Activated naive CD8-positive, alpha-beta T cell treated with anti-CD3 and anti-CD28 coated beads, Interleukin-2, amount 50 U/mL, for 16 hours (primary cell): ENCODE data around the gene C4orf46.

ENCODE experiments used
- DNase-seq: peaks from one replicate; pipeline ENCODE4 v3.0.0-alpha.2; 2020; ENCODE audit warnings: low read depth, low spot score

The C4orf46 gene

DNA sequence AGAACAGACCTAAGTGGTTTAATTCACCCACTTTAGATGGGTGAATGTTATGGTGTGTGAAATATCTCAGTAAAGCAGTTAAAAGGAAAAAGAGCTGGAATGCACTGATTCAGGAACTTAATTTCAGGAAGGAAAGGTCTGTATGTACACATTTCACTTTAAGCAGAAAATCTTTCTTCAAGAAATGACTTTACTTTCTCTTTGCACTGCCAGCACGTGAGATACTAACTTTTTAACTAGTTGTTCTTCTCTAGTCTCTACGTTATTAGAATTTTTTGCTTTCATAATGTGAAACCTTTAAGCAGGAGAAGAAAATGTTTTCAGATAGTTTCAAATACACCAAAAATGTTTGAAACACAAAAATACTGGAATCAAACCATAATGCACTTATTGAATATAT, 18.8 kb downstream of the C4orf46 start:
- DNase-seq, result no peak

DNA sequence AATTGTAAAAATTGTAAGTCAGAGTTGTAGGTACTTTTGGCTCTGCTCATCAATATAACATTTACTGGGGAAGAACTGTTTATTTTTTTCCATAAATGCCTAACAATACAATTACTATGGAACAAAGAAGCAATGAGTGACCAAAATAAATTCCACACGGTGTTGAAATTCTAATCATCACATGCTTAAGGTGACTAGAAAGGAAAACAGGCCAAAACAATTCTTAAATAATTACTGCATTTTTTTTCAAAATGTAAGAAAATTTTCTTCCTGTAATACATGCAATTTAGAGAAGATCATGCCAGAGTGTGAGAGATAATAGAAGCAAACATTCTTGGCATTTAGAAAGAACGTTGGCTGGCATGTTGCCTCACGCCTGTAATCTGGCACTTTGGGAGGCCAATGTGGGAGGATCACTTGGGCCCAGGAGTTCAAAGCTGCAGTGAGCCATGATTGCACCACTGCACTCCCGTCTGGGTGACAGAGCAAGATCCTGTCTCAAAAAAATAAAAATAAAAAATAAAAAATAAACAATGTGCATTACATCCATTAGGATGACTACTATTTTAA, 22.5 kb downstream of the C4orf46 start:
- DNase-seq, result no peak

DNA sequence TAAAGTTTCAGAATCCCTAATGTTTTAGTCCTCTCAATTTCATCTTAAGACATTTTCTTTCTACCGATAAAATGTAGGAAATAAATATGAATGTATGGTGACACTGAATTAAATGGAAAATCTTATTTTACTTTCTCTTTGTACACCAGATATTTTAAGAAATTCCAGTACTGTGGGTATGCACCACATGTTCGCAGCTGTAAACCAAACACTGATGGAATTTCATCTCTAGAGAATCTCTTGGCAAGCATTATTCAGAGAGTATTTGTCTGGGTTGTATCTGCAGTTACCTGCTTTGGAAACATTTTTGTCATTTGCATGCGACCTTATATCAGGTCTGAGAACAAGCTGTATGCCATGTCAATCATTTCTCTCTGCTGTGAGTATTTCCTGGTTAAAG, 26.9 kb downstream of the C4orf46 start:
- no peak for DNase-seq

DNA sequence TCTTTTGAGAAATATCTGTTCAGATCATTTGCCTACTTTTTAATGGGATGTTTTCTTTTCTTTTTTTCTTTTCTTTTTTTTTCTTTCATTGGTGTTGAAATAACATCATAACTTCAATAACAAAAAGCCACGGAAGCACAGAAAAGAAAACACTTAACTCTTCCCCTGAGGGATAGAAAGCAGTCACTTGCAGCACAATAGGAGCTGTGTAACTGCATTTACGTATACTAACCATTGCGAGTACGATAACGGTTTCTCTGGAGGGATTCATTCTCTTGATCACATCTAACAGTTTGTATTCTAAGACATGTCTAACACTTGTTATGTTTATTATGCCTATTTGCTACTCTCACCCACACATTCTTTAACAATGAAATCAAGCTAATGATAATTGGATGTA, 27.3 kb downstream of the C4orf46 start:
- DNase-seq, result no peak

DNA sequence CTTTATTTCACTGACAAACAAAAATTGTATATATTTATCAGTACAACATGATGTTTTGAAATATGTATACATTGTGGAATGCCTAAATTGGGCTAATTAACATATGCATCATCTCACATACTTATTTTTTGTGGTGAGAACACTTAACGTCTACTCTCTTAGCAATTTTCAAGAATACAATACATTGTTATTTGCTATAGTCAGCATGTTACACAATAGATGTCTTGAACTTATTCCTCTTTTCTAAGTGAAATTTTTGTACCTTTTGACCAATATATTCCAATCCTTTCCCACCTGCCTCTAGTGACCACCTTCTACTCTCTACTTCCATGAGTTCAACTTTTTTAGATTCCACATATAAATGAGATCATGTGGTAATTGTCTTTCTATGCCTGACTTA, 35.1 kb downstream of the C4orf46 start:
- no peak for DNase-seq

DNA sequence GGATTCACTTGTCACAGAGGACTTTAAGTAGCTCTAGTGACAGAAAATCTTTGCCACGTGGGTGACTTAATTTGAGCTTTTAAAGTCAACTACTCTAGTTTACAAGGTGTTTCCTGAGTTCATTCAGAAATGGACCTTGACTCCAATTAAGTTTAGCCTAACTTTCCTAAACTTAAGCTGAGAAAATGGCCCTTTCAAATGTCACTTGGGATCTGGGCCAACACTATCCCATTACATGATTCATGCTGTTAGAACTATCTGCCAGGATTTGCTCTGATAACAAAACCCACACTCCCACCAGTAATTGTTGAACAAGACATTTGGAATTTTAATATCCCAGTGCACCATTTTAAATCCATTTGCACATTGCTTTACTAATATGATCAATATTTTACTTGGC, 40.8 kb downstream of the C4orf46 start:
- DNase-seq, result no peak

DNA sequence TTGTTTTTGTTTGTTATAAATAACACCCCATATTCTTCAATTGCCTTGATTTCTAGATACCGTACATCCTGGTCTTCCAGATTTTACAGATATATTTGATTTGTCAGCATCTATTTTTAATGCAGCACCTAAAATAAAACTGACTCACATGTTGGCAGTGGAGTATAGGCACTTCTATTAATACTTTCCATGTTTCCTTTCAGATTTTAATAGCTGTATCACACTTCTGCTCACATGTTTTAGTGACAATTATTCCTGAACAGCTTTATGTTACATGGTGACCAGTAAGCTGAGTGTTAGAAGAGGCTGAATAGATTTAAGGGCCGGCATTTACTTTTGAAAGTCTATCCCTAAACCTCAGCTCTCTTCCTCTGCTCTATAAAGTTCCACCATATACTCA, 46.1 kb downstream of the C4orf46 start:
- DNase-seq, result no peak

DNA sequence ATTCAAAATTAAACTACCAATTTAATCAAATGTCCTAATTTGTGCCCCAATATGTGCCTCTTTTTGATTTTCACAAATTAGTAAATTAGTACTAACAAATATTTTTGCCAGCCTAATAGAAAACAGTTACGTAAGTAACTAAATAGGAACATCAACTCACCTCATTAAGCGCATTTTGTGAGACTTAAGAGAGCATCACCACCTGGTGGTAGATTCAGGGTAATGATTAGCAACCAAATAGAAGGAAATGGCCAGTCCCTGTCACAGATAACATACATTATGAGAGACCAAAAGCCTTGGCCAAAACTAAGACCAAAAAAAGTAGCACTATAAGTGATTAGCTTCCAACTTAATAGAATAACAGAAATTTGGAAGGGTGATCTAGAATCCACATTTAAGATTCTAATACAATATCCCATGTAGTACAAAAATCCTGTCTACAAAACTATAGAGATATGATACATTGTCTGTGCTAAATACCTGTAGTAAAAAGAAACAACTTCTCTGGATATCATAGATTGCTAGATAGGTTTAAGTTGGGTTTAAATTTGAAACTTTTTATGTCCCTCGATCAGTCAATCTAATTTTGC, 46.7 kb downstream of the C4orf46 start:
- DNase-seq, result no peak

DNA sequence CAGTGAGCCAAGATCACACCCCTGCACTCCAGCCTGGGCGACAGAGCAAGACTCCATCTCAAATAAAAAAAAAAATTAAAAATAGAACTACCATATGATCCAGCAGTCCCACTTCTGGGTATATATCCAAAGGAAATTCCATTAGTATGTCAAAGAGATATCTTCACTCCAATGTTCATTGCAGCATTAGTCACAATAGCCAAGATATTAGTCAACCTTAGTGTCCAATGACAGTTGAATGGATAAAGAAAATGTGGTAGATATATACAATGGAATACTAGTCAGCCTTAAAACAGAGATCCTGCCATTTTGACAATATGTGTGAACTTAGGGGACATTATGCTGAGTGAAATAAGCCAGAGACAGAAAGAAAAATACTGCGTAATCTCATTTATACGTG, 49.4 kb downstream of the C4orf46 start:
- DNase-seq, result no peak

DNA sequence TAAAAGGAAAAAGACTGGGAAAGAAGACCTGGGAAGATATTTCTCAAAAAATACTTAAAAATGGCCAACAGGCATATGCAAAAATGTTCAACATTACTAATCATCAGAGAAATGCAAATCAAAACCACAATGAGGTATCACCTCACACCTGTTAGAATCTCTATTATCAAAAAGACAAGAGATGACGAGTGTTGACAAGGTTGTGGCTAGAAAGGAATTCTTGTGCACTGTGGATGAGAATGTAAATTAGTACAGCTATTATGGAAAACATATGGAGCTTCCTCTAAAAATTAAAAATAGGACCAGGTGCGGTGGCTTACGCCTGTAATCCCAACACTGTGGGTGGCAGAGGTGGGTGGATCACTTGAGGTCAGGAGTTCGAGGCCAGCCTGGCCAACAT, 50.0 kb downstream of the C4orf46 start:
- no peak for DNase-seq

DNA sequence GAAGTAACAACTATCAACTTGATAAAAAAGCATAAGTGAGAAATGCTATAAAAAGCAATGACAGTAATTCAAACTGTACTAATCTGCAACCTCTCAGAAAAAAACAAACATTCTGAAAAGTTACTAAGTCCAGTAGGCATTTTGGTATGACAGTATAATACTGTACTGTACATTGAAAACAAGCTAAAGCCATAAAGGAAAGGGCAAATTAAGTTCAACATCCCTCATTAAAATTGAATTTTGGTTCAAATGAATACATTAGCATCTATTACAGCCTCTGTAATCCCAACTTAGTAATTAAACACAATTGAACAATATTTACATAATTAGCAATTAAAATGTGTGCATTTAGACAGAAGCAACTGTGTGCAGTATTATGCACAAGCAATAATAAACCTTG, 53.7 kb downstream of the C4orf46 start:
- no peak for DNase-seq
